B cell (primary cell): ENCODE measurements around the gene TBCC. TPM values are rescaled to one million over a fixed set of nuclear protein-coding genes. Genes with fewer than 3 reads are reported as not detected.
A peak's percentile ranks its signal among the peaks of the same experiment; 100 is the strongest.

Experiments
- ATAC-seq: fragments of 200-7000 bp; cut with Tn5 transposase; one replicate; pipeline ENCODE4 v1.10.0; 2021; ENCODE audit warnings: low read depth, mild to moderate bottlenecking, moderate number of reproducible peaks, moderate library complexity
- CTCF ChIA-PET: fragments of 350-600 bp; sonication (Branson Sonifier 250); formaldehyde crosslinking; loops from one replicate; lab custom pipeline; 2021; ENCODE audit warnings: antibody characterized with exemption, inconsistent platforms; lab: Charles Lee
- POLR2A ChIA-PET: fragments of 350-600 bp; sonication (Branson Sonifier 250); formaldehyde crosslinking; loops from one replicate; lab custom pipeline; 2021; ENCODE audit warnings: antibody characterized with exemption; lab: Charles Lee
- DNase-seq: peaks from one replicate; pipeline ENCODE4 v3.0.0; 2013
- H2AFZ ChIP-seq: 2 replicates; pipeline ENCODE4 v1.6.1; 2012; ENCODE audit warnings: mild to moderate bottlenecking, low read depth, low read length; ENCODE audit not compliant: insufficient read depth, poor library complexity, severe bottlenecking
- H3K27ac ChIP-seq, 2 donors: 1 replicate in 1 of 2; 2 replicates in 1 of 2; pipeline ENCODE4 v1.5.1; 2012 to 2013; ENCODE audit warnings: low read length in 2 of 2, mild to moderate bottlenecking in 2 of 2, moderate library complexity in 1 of 2
- H3K27me3 ChIP-seq, 4 experiments: fragments of 200-600 bp in 1 of 4; sonication (generic) in 1 of 4; replicated peaks in 1 of 4; 1 replicate in 2 of 4; 2 replicates in 2 of 4; pipeline versions ENCODE4 v1.6.1 to v1.7.0; 2013 to 2016; ENCODE audit warnings: low read length in 3 of 4, mild to moderate bottlenecking in 2 of 4, mixed read lengths in 1 of 4, moderate library complexity in 1 of 4; ENCODE audit not compliant: insufficient read depth in 4 of 4, control insufficient read depth in 3 of 4; ENCODE audit errors: control extremely low read depth in 1 of 4
- H3K36me3 ChIP-seq, 2 experiments: replicated peaks in 1 of 2; 1 replicate in 1 of 2; 2 replicates in 1 of 2; pipeline versions ENCODE4 v1.6.1 to v1.7.1; 2013; ENCODE audit warnings: low read length in 1 of 2; ENCODE audit not compliant: insufficient read depth in 2 of 2, control insufficient read depth in 1 of 2; ENCODE audit errors: control extremely low read depth in 1 of 2, extremely low read depth in 1 of 2
- H3K4me1 ChIP-seq, 2 donors: fragments of 200-600 bp in 1 of 2; sonication (generic) in 1 of 2; 1 replicate in 1 of 2; 2 replicates in 1 of 2; pipeline versions ENCODE4 v1.5.1 to v1.6.1; 2013 to 2017; ENCODE audit warnings: low read length in 2 of 2; ENCODE audit not compliant: control insufficient read depth in 2 of 2, insufficient read depth in 2 of 2
- H3K4me2 ChIP-seq: replicated peaks from 2 replicates; pipeline ENCODE3; 2012; ENCODE audit warnings: mild to moderate bottlenecking, low read depth, low read length; ENCODE audit not compliant: poor library complexity, severe bottlenecking
- H3K4me3 ChIP-seq, 5 experiments: fragments of 200-600 bp in 1 of 5; sonication (generic) in 1 of 5; 1 replicate in 3 of 5; 2 replicates in 2 of 5; pipeline versions ENCODE4 v1.5.1 to v1.7.0; 2011 to 2016; ENCODE audit warnings: low read length in 4 of 5, mild to moderate bottlenecking in 4 of 5, low read depth in 2 of 5, control low read depth in 1 of 5, moderate library complexity in 1 of 5; ENCODE audit not compliant: insufficient read depth in 1 of 5; ENCODE audit errors: control extremely low read depth in 1 of 5, extremely low read depth in 1 of 5
- H3K79me2 ChIP-seq: fragments of 200-600 bp; sonication (generic); one replicate; pipeline ENCODE4 v1.6.0; 2016; ENCODE audit warnings: low read length; ENCODE audit not compliant: control insufficient read depth, insufficient read depth
- H3K9ac ChIP-seq: fragments of 200-600 bp; sonication (generic); 2 replicates; pipeline ENCODE4 v1.6.1; 2017; ENCODE audit warnings: mild to moderate bottlenecking, low read length, moderate library complexity
- H3K9me3 ChIP-seq, 3 donors: one replicate each; pipeline versions ENCODE4 v1.6.1 to v1.7.1; 2013; ENCODE audit warnings: low read length in 2 of 3; ENCODE audit not compliant: control insufficient read depth in 2 of 3, insufficient read depth in 1 of 3; ENCODE audit errors: control extremely low read depth in 1 of 3
- H4K20me1 ChIP-seq: 2 replicates; pipeline ENCODE4 v1.6.0; 2012; ENCODE audit warnings: mild to moderate bottlenecking, low read length; ENCODE audit not compliant: insufficient read depth, control insufficient read depth, poor library complexity, severe bottlenecking
- H3K27ac Mint-ChIP-seq: one replicate; pipeline ENCODE4 v1.8.0; 2021; ENCODE audit warnings: mixed read lengths
- H3K27me3 Mint-ChIP-seq: one replicate; pipeline ENCODE4 v1.8.0; 2021; ENCODE audit warnings: mixed read lengths
- H3K4me1 Mint-ChIP-seq: one replicate; pipeline ENCODE4 v1.8.0; 2021; ENCODE audit warnings: mixed read lengths
- H3K4me3 Mint-ChIP-seq: one replicate; pipeline ENCODE4 v1.8.0; 2021; ENCODE audit warnings: mixed read lengths
- H3K9me3 Mint-ChIP-seq: one replicate; pipeline ENCODE4 v1.8.0; 2022; ENCODE audit warnings: mixed read lengths; ENCODE audit not compliant: insufficient read depth
- CTCF ChIP-seq: fragments of 200-600 bp; IDR thresholded peaks from one replicate; pipeline ENCODE4 v1.8.0; 2022; ENCODE audit warnings: antibody characterized with exemption, mild to moderate bottlenecking
- EZH2 ChIP-seq: IDR thresholded peaks from 2 replicates; pipeline ENCODE4 v1.6.1; 2012; ENCODE audit warnings: borderline replicate concordance, low read depth, mild to moderate bottlenecking, moderate library complexity, low read length; ENCODE audit not compliant: insufficient read depth, poor library complexity, severe bottlenecking
- WGBS: methylation state at CpG from one replicate; pipeline ENCODE4 v1.1.5; 2013; ENCODE audit warnings: missing lambda C conversion rate; ENCODE audit not compliant: insufficient coverage; 5-methylcytosine and 5-hydroxymethylcytosine counted together
- intact Hi-C: fragments of 100-400 bp; cut with micrococcal nuclease; formaldehyde crosslinking; loops from one replicate; pipeline ENCODE4 v1.10.0; 2022
- polyA plus RNA-seq: library from polyadenylated mRNA; depleted of rRNA; stranded (reverse); fragments of >200 nt; gene quantifications from 2 replicates; pipeline ENCODE4 v1.2.3, GENCODE V29; 2012
- total RNA-seq, 2 donors: library from RNA; stranded (reverse); fragments of 120-200 nt in 1 of 2; gene quantifications; 1 replicate in 1 of 2; 2 replicates in 1 of 2; pipeline versions ENCODE4 v1.2.3 to v1.2.4, GENCODE V29; 2013 to 2022

TBCC gene
- total and polyA plus RNA-seq, 2 donors (not counting 1 experiment from before 2014, with no cell fraction given) = 35.7 to 55.7 TPM

GRCh38 chr6:42748203-42748898 is 2.4 kb upstream of the TBCC start:
- Mint-ChIP-seq H3K9me3 (no peaks in the 10 kb centered on the region), H3K27me3 (no peaks in the 10 kb centered on the region), H3K4me1 (peaks cover 35% of the 10 kb centered on the region), H3K4me3 (peak overlapping the region; percentile 100), H3K27ac (peak overlapping the region; percentile 61)
- Histone ChIP-seq H4K20me1 (peaks cover 22% of the 10 kb centered on the region), H3K9ac (no peak overlapping the region), H3K4me1 (peaks cover 21 to 28% of the 10 kb centered on the region in 2 donors), H3K9me3 (peaks cover 0 to 18% (median 0%) of the 10 kb centered on the region in 3 donors), H3K27me3 (no peaks in the 10 kb centered on the region), H3K4me2 (peak overlapping the region; percentile 78), H2AFZ (no peak overlapping the region), H3K27ac (no peak overlapping the region), H3K4me3 (no peak overlapping the region), H3K36me3 (no peaks in the 10 kb centered on the region), H3K79me2 (peaks cover 71% of the 10 kb centered on the region)
- TF ChIP-seq CTCF (no peak), EZH2 (no peak)
- 89% methylated on average over 6 of the region's 8 CpGs for WGBS
- CTCF ChIA-PET = interaction anchor here (0.6 to 3.9 kb wide), 10 partner anchors 13 to 422 kb away, joined by 3 to 29 read pairs (median 3); partner anchors contain the start of gene BICRAL
- intact Hi-C loops = loop anchor here (5.0 kb wide), 1 partner anchor 531 kb away; the partner anchor contains the start of gene MRPS10
- POLR2A ChIA-PET = interaction anchor here (0.6 to 8.2 kb wide), 9 partner anchors 21 to 925 kb away, joined by 3 to 426 read pairs (median 6); partner anchors contain the start of genes BICRAL and RPL7L1
- ATAC-seq (no peak), DNase-seq (no peak)
